ENCODE results near the gene ZBED3.

Gene ZBED3

DNA sequence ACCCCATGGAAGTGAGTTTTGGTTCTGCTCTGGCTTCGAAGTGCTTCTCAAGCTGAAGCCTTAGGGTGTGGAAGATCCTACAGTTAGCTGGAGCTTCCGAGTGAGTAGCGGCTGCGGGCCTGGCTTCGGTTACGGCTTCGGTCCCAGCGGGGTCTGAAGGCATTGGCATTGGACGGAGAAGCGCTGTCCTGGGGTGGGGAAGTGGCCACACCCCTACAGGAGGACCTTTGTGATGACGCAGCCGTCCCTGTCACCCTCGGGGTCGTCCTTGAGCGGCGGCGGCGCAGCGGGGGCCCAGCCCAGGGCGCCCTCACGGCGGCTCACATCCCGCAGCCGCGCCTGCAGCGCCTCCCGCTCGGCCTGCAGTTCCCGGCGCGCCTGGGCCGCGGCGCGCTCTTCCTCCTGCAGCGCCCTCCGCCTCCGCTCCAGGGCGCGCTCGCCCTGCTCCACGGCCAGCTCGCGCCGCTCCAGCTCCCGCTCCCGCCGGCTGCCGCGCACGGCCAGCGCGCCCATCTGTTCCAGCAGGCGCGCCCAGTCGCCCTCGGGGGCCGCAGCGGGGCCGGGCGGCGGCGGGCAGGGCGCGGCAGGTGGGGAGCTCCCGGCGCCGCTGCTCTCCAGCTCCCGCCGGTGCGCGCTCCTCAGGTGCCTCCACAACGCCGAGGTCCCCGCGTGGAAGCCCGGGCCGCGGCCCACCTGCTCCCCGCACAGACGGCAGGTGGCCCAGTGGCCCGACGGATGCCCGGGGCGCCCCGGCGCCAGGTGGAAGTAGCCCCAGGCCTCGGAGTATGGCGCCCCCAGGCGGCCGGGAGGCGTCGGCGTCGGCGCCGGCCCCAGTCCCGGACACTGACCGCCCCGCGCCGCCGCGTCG is 9.9 kb downstream of the ZBED3 start:
- peak; percentile 51 for DNase-seq

DNA sequence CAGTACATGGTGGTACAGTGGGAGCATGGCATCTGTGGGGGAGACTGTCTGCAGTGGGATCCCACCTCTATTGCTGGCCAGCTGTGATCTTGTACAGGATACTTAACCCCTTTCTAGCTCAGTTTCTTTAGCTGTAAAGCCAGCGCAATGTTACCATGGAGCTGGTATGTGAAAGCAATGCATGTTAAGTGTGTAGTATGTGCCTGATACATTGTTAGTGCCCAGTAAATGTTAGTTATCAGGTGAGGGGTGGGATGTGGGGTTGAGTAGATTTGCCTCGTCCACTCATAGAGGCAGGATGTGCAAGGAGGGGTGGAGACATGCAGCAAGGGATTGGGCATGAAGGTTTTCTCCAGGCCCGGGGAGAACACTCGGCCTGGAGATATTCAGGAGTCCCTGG is 12.3 kb downstream of the ZBED3 start:
- DNase-seq: no peak

DNA sequence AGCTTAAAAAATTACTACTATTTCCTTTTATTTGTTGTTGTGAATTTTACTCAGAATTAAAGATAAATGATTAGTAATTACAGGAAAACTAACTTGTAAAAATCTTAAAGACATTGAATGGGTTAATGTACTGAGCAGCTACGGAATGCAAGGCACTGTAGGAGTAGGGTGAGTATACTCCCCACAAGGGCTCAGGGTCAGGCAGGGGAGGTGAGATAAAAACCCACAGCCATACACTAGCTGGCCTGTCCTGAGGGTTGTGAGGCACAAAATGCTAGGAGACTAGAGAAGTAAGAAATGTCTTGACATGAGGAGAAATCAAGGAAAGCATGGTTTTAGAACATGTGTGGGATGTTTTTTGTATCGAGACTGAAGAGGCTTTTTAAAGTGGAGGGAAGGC is 13.4 kb downstream of the ZBED3 start:
- peak; percentile 29 for DNase-seq

DNA sequence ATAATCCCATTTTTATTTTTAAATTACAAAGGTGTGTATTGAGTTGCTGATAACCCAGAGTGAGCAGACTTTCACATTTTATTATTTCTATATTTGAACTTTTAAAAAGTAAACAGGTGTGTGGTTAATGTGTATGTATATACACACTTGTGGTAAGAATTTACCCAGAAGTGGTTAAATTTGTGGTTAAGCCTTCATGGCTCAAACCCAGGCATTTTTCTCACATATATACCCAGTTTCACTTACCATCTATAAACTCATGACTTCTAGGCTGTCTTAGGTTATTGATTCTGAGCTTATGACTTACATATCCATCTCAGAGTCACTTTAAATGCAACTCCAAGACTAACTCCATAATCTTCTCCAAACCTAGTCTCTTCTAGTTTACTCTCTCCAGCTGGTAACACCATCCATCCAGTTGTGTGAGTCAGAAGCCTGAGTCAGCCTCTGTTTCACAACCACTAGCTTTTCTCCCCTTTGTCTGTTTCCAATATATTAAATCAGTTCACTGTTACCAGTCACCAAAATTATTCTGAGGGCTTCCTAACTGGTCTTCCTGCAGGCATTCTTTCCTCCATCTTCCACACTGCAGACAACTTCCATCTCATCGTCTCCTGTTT is 20.2 kb downstream of the ZBED3 start:
- no peak for DNase-seq

DNA sequence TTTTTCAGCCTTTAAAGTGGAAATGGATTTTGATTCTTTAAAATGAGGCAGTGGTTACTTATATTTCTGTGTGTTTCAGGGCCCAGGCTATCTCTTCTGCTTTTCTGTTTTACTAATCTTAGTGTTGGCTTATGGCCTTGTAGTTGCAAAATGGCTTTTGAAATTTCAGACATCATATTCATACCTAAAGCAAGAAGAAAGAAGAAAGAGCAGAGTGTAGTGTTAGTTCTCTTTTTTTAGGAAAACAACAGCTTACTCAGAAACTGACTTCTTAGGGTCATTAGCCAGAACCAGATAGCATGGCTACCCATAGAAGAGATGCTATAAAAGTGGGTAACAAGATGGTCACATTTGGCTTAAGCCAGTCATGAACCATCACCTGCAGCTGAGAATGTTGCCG is 20.9 kb downstream of the ZBED3 start:
- DNase-seq: no peak

DNA sequence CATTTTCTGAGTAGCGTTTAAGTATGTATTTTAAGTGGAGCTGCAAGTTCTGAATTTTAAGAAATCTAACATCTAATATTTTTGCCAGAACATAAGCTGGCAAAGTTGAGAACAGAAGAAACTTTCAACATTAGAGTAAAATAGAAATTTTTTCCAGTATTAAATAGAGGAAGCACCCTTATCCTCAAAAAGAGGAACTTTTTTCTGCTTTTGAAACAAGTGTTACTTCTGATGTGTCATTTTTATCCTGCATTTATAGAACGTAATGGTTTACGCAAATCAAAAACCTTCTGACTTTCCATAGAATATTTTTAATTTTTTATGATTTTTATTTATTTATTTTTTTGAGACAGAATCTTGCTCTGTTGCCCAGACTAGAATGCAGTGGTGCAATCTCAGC is 21.8 kb downstream of the ZBED3 start:
- peak; percentile 7 for DNase-seq

DNA sequence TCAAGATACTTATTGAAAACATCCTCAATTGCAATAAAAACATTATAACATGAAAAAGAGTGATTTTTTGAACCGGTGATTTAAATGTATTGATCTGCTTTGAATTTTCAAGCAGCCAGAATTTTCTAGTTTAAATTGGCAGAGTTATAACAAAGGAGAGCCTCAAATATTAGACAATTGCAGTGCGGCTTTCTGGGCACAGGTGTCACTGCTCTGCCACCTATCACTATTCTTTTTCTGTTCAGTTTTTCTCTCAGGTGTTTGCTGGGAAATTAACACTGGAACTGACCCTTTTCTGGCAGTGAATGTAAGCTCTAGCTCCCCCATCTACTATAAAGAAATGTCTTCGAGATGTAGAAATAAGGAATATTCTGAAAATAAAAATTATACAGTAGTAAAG is 23.0 kb downstream of the ZBED3 start:
- DNase-seq: no peak

DNA sequence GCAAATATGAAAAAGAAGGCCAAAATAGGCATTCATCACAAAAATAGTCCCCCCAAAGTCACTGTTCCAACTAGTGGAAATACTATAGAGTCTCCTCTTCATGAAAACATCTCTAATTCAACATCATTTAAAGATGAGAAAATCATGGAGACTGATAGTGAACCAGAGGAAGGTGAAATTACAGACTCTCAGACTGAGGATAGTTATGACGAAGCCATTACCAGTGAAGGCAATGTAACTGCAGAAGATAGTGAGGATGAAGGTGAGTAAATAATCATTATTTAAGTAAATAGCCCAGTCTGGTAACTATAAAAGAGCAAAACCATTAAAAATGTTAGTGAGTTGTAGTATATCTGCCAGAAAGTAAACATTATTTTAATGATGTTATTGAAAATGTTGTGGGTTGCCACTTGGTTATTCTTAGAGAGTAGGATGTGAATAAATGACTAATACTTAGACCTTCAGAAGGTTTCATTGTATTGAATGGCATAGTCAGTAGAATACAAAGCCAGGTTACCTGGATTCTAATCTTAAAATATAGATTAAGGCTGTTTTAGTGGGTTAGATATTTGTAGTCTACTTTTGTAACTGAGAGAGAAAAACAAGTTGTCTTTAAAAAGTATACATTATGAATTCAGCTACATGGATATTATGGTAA is 40.5 kb downstream of the ZBED3 start:
- DNase-seq: no peak

DNA sequence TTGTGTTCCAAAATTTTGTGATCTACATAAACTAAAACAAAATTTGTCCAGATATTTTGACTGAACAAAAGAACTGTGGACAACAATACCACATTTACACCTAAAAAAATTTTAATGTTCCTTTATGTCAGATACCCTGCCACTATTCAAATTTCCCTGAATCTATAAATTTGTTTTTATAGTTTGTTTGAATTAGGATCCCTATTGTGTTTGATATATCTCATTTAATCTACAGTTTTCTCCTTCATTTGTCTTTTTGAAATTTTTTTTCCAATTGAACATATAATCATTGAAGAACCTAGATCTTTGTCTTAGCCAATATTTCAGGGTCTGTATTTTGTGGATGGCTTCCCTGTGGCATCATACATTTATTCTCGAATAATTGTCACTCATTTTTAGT is 51.1 kb downstream of the ZBED3 start:
- no peak for DNase-seq

DNA sequence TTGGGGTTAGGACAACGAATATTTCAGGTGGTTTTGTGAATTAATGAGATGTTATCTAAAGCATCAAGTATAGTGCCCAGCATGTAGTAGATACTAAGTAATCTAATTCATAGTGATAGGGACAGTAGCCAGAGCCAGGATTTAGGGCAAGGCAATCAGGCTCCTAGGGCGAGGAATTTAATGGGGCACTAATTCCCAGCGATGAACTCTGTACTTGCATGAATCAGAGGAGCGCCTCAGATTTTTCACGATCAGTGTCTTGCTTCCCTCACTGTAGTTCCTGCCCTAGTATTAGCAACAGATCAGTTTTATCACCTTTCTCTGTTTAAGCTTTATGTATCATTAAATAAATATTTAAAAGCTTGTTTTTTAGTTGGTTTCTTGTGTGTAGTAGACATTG is 53.7 kb downstream of the ZBED3 start:
- DNase-seq: no peak

DNA sequence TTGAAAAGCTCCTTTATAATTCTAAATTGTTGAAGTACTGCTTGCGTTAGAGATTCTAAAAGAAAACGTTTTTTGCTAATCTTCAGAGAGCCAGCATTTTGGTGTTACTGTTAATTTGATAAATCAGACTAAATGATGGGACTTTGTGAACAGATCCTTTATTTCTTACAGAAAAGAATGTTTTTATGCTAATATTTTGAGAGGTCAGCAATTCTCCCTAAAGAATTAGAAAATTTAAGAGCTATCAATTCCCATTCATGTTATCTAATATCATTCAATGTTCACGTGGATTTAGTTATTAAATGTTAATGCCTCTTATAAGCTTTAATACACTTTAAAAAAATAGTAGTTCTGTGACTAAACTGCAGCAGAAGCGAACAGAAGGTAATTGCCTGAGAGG is 54.5 kb downstream of the ZBED3 start:
- no peak for DNase-seq

DNA sequence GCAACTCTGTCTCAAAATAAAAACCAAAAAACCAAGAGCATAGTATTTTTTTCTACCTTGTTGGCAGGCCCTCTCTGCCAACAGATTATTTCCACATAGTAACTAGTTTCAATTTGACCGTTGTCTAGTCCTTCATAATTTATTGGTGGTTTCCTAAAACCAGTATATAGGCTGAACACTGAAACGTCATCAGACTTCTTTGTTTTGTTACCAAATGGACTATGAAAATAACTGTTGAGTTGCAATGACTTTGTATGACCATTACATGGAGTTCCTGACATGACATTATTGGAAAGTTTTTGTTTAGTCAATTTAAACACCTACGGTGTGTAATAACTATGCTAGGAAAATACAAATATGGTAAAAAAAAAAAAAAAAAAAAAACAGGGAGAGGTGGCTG is 55.2 kb downstream of the ZBED3 start:
- no peak for DNase-seq

DNA sequence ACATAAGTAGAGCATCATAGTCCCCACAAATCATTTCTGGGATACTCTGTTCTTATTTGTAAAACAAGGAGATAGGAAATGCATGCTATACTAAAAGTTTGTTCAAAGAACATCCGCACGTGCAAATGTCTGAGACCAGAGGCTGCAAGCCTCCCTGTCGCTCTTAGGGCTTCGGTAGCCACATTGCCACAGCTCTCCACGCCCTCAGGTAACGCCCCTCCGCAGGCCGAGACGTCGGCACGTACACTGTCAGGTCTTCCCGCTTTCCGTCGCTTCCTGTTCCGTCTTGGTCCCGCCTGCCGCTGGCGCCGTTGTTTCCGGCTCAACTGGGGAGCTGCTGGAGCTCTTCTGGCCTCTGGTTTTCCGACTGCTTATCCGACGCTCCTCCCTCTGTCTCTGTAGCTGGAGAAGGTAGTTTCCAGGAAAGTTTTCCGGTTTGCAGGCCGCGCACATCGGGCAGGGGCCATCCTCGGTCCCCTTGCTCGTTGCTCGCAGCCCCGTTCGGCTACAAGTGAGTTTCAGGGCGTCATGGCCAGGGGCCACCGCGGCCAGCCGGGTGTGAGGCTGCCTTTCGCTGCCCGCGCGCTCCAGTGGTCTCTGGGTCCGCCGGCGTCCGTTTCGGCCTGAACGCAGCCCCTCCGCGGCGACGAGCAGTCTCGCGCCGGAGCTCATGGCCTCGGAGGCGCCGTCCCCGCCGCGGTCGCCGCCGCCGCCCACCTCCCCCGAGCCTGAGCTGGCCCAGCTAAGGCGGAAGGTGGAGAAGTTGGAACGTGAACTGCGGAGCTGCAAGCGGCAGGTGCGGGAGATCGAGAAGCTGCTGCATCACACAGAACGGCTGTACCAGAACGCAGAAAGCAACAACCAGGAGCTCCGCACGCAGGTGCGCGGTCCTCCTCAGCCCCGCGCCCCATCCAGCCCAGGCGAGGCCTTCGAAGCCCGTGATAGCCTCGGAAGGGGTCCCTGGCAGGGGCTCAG is 56.7 kb downstream of the ZBED3 start, which contains the start of gene AGGF1:
Gene AGGF1 (plus strand): TSS at position 308 of the 975 bp plus-strand sequence. CDS start 363 bp downstream, at position 671.
- peak; percentile 96 for DNase-seq

DNA sequence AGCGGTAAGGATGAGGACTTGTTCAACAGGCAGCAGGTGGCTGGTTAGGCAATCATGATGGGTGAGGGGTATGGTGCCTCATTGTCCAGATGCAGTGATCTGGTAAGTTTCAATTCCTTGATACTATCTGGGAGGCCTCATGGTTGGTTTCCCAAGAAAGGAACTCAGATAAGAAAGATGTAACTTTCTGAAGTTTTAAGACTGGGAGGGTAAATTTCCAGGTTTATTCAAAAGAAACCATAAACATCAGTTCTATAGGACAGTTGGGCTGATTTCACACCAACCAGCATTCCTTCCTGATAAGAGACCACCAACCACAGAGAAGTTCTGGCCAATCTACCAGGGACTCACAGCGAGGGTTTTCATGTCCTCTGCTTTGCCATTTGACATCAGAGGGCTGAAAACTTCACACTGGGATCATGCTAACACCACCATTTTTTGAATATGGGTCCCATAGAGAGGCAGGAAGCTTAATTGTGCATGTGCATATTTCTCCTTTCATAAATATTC is 57.7 kb downstream of the ZBED3 start:
- DNase-seq: peak; percentile 26

DNA sequence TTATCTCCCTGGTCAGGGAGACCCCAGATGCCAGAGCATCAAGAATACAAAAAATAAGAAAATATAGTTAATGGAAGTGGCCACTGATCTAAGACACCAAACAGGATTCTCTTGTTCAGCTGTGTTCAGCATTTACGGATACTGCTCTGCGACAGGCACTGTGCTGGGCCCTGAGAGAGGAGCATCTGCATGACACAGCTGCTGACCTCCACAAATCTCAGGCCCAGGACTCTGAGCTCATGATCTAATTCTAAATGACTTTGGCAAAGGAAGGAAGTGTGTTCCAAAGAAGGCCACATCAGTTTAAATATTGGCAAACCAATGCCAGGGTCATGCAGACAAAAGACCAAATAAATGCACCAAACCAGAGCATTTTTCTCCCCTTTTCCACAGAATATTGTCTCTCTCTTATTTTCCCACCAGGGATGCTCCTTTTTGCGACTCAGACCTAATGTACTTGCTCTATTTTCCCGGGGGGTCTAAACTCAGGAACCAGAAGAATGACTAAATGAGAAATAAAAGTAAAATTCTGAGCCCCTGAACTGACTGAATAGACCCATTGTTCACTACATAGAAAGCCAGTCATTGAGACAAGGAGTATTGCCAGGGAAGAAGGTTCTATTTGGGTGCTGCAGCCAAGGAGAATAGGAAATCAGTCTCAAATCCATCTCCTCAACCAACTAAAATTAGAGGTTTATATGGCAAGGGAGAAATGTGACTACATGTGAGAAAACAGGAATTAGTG is 58.3 kb downstream of the ZBED3 start:
- no peak for DNase-seq

DNA sequence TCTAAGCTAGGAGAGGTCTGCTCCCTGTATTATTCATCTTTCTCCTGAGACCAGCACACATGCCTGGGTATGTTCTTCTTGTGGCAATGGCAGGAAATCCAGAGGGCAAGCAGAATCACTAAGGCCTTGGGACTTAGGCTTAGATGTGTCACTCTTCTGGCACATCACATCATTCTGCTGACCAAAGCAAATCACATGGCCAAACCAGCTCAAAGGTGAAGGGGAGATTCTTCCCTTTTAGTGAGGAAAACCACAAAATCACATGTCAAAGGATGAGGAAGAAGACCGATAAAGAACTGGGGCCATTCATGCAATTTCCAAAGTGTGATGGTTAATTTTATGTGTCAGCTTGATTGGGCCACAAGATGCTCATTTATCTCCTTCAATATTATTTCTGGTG is 62.6 kb downstream of the ZBED3 start:
- peak; percentile 23 for DNase-seq

DNA sequence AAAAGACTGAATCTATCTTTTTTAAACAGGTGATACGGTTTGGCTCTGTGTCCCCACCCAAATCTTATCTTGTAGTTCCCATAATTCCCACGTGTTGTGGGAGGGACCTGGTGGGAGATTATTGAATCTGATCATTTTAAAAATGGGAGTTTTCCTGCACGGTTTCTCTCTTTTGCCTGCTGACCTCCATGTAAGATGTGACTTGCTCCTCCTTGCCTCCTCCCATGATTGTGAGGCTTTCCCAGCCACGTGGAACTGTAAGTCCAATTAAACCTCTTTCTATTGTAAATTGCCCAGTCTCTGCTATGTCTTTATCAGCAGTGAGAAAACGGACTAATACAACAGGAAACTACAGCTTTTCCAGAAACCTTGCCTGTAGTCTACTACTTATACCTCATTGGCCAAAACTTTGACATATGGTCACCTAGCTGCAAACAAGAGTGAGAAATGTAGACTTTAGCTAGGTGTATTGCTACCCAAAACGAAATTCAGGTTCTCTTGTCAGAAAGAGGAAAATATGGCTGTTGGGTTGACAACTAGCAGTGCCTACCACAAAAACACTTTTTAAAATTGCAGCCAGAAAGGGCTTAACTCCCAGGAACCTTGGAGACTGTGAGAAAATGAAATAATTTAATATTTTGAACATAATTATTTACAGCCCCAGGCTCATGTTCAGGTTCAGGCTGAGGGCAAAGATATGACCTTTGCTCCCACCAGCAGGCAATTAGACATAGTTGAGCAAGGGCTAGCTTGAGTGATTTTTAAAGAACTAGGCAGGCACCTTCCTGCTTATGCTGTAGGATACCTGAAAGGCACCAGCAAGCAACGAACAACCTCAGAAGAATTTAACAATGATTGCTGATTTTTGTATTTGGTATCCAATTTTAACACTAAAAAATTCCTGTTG is 64.3 kb downstream of the ZBED3 start:
- no peak for DNase-seq
